ENCODE results near the gene TMEM121. TPM values are rescaled to one million over a fixed set of nuclear protein-coding genes. Genes with fewer than 3 reads are reported as not detected.

The TMEM121 gene
- total RNA-seq, 1 experiment from 2014 or later = not detected

DNA sequence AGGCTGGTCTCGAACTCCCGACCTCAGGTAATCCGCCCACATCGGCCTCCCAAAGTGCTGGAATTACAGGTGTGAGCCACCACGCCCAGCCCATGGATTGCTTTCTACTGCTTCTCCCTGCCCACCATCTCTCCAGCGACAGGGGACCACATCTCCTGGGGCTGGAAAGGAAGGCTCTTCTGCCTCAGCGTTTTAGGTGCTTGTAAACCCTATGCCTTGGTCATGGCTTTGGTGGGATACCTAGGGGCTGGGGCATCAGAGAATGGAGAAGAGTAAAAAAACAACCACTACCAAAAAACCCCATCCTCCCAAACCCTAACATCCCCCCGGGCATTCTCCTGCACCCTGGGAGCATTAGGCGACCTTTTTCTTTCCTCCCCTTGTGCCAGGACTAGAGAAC is 1.1 kb upstream of the TMEM121 start:
- Histone ChIP-seq H3K27me3 (replicated peaks; ENCODE audit: control insufficient read depth, insufficient read depth, low read length) (no peaks in the 10 kb centered on the region), H3K4me1 (peaks cover 12% of the 10 kb centered on the region), H3K36me3 (ENCODE audit: control insufficient read depth, insufficient read depth, low read length) (no peaks in the 10 kb centered on the region), H3K9me3 (no peaks in the 10 kb centered on the region), H3K4me3 (ENCODE audit: low read depth, low read length) (no peak overlapping the region)
- Mint-ChIP-seq H3K27me3 (ENCODE audit: insufficient read depth, unreplicated experiment) (peaks cover 11% of the 10 kb centered on the region), H3K4me3 (ENCODE audit: unreplicated experiment) (peak overlapping the region; percentile 57), H3K27ac (ENCODE audit: unreplicated experiment) (no peak overlapping the region), H3K9me3 (ENCODE audit: unreplicated experiment) (no peaks in the 10 kb centered on the region), H3K36me3 (ENCODE audit: insufficient read depth, unreplicated experiment) (peaks cover 5% of the 10 kb centered on the region), H3K4me1 (ENCODE audit: low read depth, unreplicated experiment) (no peaks in the 10 kb centered on the region)
- POLR2A ChIA-PET = no interaction called here
- DNase-seq = no peak
- BruUV-seq (replicated peaks) = no TSS peak
- TF ChIP-seq, protein P1, sequence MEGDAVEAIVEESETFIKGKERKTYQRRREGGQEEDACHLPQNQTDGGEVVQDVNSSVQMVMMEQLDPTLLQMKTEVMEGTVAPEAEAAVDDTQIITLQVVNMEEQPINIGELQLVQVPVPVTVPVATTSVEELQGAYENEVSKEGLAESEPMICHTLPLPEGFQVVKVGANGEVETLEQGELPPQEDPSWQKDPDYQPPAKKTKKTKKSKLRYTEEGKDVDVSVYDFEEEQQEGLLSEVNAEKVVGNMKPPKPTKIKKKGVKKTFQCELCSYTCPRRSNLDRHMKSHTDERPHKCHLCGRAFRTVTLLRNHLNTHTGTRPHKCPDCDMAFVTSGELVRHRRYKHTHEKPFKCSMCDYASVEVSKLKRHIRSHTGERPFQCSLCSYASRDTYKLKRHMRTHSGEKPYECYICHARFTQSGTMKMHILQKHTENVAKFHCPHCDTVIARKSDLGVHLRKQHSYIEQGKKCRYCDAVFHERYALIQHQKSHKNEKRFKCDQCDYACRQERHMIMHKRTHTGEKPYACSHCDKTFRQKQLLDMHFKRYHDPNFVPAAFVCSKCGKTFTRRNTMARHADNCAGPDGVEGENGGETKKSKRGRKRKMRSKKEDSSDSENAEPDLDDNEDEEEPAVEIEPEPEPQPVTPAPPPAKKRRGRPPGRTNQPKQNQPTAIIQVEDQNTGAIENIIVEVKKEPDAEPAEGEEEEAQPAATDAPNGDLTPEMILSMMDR (IDR thresholded peaks at IDR 0.05; ENCODE audit: insufficient read depth in 1 of 2, low read depth in 1 of 2, low read length in 1 of 2, severe bottlenecking in 1 of 2, unreplicated experiment in 1 of 2) = no peak
- intact Hi-C loops (cut with micrococcal nuclease; ENCODE audit: unreplicated experiment) = loop anchor here (5.0 kb wide), 1 partner anchor 33 kb away; the partner anchor contains the start of gene TEDC1
- CTCF ChIA-PET = interaction anchor here (0.6 kb wide), 1 partner anchor 199 kb away, joined by 3 read pairs; no protein-coding TSS in a partner anchor

DNA sequence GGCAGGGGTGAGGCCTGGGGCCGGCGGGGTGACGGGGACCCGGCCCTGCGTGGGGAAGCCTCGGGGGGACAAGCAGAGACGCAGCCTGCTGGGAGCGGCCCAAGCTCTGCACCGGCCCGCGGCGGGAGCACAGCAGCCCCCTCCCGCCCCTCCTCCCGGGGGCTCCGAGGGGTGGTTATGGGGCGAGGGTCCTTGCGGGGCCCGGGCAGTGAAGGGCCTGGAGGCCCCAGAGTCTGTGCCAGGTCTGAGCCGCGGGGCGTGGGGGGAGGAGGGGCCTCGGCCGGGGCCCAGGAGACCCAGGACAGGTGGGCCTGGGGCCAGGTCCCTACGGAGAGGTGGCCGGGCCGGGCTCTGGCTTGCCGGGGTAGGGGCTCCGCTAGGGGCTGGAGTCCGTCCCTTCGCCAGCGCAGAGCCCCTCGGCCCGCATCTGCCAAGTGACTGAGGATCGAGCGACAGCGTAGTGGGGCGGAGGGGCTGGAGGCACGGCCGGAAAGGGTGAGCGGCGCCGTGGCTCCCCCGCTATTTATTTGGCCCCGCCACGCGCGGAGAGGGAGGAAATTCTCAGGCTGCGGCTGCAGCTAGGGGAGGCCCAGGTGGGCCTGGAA is 495 bp downstream of the TMEM121 start:
- H3K9me3 Mint-ChIP-seq (ENCODE audit: unreplicated experiment) = no peaks in the 10 kb centered on the region
- Histone ChIP-seq H3K4me3 (ENCODE audit: low read depth, low read length) (peak overlapping the region; percentile 40), H3K9me3 (no peaks in the 10 kb centered on the region), H3K4me1 (peaks cover 12% of the 10 kb centered on the region), H3K27me3 (replicated peaks; ENCODE audit: control insufficient read depth, insufficient read depth, low read length) (no peaks in the 10 kb centered on the region), H3K36me3 (ENCODE audit: control insufficient read depth, insufficient read depth, low read length) (no peaks in the 10 kb centered on the region)
- TF ChIP-seq, protein P1 (IDR thresholded peaks at IDR 0.05; ENCODE audit: insufficient read depth in 1 of 2, low read depth in 1 of 2, low read length in 1 of 2, severe bottlenecking in 1 of 2, unreplicated experiment in 1 of 2) = no peak
- no TSS peak for BruUV-seq (replicated peaks)
- H3K36me3 Mint-ChIP-seq (ENCODE audit: insufficient read depth, unreplicated experiment) = peaks cover 5% of the 10 kb centered on the region
- no peaks in the 10 kb centered on the region for H3K4me1 Mint-ChIP-seq (ENCODE audit: low read depth, unreplicated experiment)
- H3K27ac Mint-ChIP-seq (ENCODE audit: unreplicated experiment) = no peak overlapping the region
- CTCF ChIA-PET = no interaction called here
- POLR2A ChIA-PET = no interaction called here
- peak overlapping the region; percentile 62 for H3K4me3 Mint-ChIP-seq (ENCODE audit: unreplicated experiment)
- intact Hi-C loops (cut with micrococcal nuclease; ENCODE audit: unreplicated experiment) = loop anchor here (5.0 kb wide), 1 partner anchor 35 kb away; the partner anchor contains the start of gene TEDC1
- DNase-seq = no peak
- H3K27me3 Mint-ChIP-seq (ENCODE audit: insufficient read depth, unreplicated experiment) = peaks cover 9% of the 10 kb centered on the region

DNA sequence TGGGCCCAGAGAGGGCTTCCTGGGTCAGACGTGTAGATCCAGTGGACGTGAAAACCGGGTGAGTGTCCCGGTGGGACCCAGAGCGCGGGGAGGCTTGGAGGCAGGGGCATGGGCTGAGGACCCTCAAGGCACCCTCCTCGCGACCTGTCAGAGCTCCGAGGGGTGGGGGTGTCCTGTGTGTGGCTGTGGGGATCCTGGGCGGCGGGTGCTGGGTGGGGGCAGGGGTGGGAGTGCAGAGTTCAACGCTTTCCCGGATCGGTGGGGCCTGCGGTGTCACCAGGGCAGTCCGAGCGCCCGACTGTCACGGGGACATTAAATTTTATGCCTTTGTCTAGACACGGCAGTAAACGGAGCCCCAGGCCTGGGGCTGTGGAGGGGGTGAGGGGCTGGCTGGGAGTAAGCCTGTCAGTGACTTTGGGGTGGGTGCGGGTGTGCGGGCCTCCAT is 1.0 kb downstream of the TMEM121 start:
- POLR2A ChIA-PET = no interaction called here
- H3K27me3 Mint-ChIP-seq (ENCODE audit: insufficient read depth, unreplicated experiment) = peaks cover 7% of the 10 kb centered on the region
- H3K9me3 ChIP-seq = no peaks in the 10 kb centered on the region
- no peaks in the 10 kb centered on the region for H3K27me3 ChIP-seq (replicated peaks; ENCODE audit: control insufficient read depth, insufficient read depth, low read length)
- no peak overlapping the region for H3K27ac Mint-ChIP-seq (ENCODE audit: unreplicated experiment)
- H3K9me3 Mint-ChIP-seq (ENCODE audit: unreplicated experiment) = no peaks in the 10 kb centered on the region
- peaks cover 12% of the 10 kb centered on the region for H3K4me1 ChIP-seq
- BruUV-seq (replicated peaks) = no TSS peak
- no peaks in the 10 kb centered on the region for H3K4me1 Mint-ChIP-seq (ENCODE audit: low read depth, unreplicated experiment)
- no peak for DNase-seq
- intact Hi-C loops (cut with micrococcal nuclease; ENCODE audit: unreplicated experiment) = loop anchor here (5.0 kb wide), 1 partner anchor 35 kb away; the partner anchor contains the start of gene TEDC1
- H3K4me3 Mint-ChIP-seq (ENCODE audit: unreplicated experiment) = peak overlapping the region; percentile 62
- no peaks in the 10 kb centered on the region for H3K36me3 ChIP-seq (ENCODE audit: control insufficient read depth, insufficient read depth, low read length)
- H3K36me3 Mint-ChIP-seq (ENCODE audit: insufficient read depth, unreplicated experiment) = peaks cover 5% of the 10 kb centered on the region
- TF ChIP-seq, protein P1 (IDR thresholded peaks at IDR 0.05; ENCODE audit: insufficient read depth in 1 of 2, low read depth in 1 of 2, low read length in 1 of 2, severe bottlenecking in 1 of 2, unreplicated experiment in 1 of 2) = no peak
- CTCF ChIA-PET = interaction anchor here (1.5 kb wide), 2 partner anchors 37 to 47 kb away, joined by 10 to 11 read pairs; no protein-coding TSS in a partner anchor
- no peak overlapping the region; the same call in 1 of the 2 replicates for H3K4me3 ChIP-seq (ENCODE audit: low read depth, low read length)
